Measurements from ENCODE around the gene SOWAHC.
"Not testable (repeated sequence)": the region's sequence is repeated elsewhere in the genome, so short reads cannot be mapped to it uniquely, and the experiment has no call there.

DNA sequence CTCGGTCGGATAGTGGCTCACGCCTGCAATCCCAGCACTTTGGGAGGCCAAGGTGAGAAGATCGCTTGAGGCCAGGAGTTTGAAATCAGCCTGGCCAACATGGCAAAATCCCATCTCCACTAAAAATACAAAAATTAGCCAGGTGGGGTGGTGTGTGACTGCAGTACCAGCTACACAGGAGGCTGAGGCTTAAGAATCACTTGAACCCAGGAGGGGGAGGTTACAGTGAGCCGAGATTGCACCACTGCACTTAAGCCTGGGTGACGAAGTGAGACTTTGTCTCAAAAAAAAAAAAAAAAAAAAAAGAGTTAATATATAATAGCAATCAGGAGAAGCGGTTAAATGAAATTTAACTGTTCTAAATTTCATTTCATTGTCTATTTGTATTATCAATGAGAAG lies 36.5 kb upstream of the SOWAHC start:
- TF ChIP-seq, protein P1, sequence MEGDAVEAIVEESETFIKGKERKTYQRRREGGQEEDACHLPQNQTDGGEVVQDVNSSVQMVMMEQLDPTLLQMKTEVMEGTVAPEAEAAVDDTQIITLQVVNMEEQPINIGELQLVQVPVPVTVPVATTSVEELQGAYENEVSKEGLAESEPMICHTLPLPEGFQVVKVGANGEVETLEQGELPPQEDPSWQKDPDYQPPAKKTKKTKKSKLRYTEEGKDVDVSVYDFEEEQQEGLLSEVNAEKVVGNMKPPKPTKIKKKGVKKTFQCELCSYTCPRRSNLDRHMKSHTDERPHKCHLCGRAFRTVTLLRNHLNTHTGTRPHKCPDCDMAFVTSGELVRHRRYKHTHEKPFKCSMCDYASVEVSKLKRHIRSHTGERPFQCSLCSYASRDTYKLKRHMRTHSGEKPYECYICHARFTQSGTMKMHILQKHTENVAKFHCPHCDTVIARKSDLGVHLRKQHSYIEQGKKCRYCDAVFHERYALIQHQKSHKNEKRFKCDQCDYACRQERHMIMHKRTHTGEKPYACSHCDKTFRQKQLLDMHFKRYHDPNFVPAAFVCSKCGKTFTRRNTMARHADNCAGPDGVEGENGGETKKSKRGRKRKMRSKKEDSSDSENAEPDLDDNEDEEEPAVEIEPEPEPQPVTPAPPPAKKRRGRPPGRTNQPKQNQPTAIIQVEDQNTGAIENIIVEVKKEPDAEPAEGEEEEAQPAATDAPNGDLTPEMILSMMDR (IDR thresholded peaks at IDR 0.05; ENCODE audit: insufficient read depth, low read length, poor library complexity, severe bottlenecking): not testable (repeated sequence)
- not testable (repeated sequence) for TF ChIP-seq EZH2phosphoT487 (conservative IDR thresholded peaks at IDR 0.05; ENCODE audit: low read length)

Data from SU-DHL-6 (cell line).